GM21717 (cell line): ENCODE results near the gene FRMD4A.
"Not testable (repeated sequence)": the region's sequence is repeated elsewhere in the genome, so short reads cannot be mapped to it uniquely, and the experiment has no call there.

ENCODE experiments used
- ATAC-seq: cut with Tn5 transposase; IDR thresholded peaks from one replicate; pipeline ENCODE4 v1.9.1; 2021; ENCODE audit warnings: mild to moderate bottlenecking, moderate library complexity; ENCODE audit not compliant: unreplicated experiment

FRMD4A gene

DNA sequence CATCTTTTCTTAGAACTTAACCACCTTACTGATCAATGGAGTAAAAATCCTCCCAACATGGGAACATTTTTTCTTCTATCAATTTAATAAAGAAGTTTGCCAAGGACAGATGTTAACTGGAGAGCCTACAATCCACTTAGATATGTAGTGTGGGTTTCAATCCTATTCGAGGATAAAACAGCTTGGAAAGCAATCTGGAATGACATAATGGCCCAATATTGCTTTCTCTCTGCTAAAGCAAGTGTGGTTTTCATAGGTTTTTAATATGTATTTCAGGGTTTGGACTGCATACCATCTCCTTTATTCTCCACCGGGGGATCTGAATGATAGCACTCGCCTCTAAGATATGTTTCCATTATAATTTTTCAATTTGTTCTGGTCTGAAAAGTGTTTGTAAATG lies 594.2 kb downstream of the FRMD4A start:
- no peak for ATAC-seq

DNA sequence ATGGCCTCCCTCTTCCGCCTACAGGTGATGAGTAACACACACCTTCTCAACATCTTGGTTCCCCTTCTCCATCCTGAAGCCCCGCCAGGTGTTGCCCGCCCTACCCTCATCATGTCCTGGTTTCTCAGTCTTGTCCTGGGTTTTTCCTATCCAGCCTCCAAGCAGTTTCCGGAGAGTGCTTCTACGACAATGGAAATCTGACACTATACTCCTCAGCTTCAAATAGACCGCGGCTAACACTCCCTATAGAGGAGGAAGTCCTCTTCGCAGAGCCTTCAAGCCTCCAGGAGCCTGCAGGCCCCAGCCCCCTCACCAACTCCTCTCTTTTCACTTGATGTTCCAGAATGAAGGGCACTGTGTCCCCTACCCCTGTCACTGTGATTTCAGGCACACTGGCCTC lies 596.6 kb downstream of the FRMD4A start:
- ATAC-seq = no peak

DNA sequence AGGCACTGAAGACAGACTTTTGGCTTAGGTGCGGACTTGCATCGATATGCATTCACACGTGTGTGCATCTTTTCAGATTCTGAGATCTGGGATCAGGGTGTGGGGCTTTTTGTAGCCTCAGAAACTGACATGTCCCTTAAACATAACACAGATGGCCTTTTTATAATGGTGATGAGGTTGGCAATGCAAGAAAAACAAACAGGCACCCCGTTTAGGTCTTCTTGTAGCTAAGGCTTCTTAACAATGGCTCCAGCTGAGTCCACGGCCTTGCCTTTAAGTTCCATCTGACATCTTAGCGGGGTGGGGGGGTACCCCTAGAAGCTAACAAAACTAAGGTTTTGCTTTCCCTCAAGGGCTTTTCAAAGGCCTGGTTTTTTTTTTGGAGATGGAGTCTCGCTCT lies 597.7 kb downstream of the FRMD4A start:
- no peak for ATAC-seq

DNA sequence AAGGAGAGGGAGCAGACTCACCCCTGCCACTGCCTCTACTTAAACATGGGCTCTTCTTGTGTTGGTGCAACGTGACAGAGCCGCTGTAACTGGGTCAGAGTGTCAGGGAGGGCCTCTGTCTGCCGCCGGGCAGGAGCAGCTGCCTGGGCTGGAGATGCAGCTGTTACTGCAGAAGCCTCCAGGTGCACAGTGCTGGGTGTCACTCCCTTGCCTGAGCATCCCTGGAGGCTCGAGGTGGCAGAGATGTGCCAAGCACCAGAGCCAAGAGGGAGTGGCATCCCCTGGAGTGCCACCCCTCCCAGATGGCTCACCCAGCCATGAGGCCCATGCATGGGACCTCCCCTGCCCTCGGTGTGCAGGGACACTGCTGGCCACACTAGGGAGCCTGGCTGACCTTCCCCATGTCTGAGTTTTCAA lies 598.3 kb downstream of the FRMD4A start:
- ATAC-seq = no peak

GRCh38 chr10:13731799-13732198 lies 598.9 kb downstream of the FRMD4A start:
- no peak for ATAC-seq

DNA sequence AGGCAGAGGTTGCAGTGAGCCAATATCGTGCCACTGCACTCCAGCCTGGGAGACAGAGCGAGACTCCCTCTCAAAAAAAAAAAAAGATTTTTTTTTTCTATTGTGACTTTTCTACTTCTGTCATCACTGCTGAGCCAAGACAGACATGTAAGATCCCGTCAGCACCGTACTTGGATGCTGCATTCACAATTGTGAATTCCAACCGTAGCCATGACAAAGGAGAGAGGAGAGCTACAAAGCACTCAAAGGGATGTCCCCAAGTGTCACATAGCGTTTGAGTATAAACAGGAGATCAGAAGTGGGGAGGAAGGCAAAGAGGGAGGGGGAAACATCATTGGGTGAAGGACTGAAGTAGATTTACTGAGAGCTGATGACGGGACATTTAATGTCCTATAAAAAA lies 599.8 kb downstream of the FRMD4A start:
- no peak for ATAC-seq

DNA sequence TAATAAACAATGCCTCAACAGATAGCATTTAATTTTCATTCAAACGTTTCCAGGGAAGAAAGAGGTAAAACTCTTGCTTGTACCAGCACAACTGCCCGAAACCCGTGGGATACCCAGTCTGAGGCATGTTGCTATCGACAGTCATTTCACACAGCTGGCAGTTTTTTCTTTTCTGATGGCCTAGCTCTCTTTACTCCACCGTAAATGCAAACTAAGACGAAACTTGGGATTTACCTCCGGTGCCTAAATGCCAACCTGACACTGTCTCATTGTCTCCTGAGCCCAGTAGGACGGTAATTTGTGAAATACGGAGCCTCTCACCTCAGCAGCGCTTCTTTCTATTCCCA lies 600.4 kb downstream of the FRMD4A start:
- ATAC-seq = no peak

- ATAC-seq = no peak
These were observed 601.0 kb downstream of the FRMD4A start for GRCh38 chr10:13729586-13730305.

- no peak for ATAC-seq
These were observed 601.7 kb downstream of the FRMD4A start for GRCh38 chr10:13728898-13729535.

GRCh38 chr10:13725594-13725993 lies 605.1 kb downstream of the FRMD4A start:
- no peak for ATAC-seq

GRCh38 chr10:13724484-13724883 lies 606.2 kb downstream of the FRMD4A start:
- ATAC-seq = no peak

DNA sequence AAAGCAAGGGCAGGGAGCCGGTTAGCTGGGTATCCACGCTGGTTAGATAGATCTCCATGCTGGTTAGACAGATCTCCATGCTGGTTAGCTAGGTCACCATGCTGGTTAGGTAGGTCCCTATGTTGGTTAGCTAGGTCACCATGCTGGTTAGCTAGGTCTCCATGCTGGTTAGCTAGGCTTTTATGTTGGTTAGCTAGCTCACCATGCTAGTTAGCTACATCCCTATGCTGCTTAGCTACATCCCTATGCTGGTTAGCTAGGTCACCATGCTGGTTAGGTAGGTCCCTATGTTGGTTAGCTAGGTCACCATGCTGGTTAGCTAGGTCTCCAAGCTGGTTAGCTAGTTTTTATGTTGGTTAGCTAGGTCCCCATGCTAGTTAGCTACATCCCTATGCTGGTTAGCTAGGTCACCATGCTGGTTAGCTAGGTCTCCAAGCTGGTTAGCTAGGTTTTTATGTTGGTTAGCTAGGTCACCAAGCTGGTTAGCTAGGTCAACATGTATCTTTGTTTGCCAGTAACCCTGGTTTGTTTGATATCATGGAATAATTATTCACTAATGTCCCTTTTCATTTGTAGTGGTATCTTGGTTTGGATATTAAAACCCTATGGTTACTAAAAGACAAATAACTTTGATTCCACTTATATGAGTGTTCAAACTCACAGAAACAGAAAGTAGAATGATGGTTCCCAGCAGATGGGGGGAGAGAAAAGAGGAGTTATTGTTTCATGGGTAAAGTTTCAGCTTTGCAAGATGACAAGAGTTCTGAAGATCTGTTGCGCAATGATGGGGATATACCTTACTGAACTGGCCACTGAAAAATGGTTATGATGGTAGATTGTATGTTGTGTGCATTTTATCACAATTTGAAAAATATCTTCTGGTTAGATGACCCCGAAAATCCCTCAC lies 607.7 kb downstream of the FRMD4A start:
- no peak for ATAC-seq

GRCh38 chr10:13721486-13721885 lies 609.2 kb downstream of the FRMD4A start:
- ATAC-seq = no peak

- ATAC-seq = no peak
These were observed 610.0 kb downstream of the FRMD4A start for GRCh38 chr10:13720699-13721098.

DNA sequence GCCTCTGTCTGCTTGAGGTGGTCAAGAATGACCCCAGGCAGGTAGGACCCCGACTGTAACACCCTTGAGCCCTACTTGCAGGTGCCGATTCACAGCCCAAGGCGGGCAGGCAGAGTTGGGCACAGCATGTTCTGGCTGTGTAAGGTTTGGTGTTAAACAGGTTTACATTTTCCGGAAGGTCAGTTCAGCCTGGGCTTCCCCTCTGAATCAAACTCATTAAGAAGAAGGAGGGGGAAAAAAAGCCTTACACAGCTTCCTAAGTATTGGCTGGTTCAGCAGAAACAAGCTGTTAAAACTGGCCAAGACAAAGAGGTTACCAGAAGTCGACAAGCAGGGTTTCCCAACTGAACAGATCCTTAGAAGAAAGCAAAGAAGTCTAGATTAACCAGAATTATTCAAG lies 611.3 kb downstream of the FRMD4A start:
- no peak for ATAC-seq

GRCh38 chr10:13718820-13719219 lies 611.9 kb downstream of the FRMD4A start:
- ATAC-seq = no peak

- no peak for ATAC-seq
These were observed 612.6 kb downstream of the FRMD4A start for GRCh38 chr10:13717936-13718772.

DNA sequence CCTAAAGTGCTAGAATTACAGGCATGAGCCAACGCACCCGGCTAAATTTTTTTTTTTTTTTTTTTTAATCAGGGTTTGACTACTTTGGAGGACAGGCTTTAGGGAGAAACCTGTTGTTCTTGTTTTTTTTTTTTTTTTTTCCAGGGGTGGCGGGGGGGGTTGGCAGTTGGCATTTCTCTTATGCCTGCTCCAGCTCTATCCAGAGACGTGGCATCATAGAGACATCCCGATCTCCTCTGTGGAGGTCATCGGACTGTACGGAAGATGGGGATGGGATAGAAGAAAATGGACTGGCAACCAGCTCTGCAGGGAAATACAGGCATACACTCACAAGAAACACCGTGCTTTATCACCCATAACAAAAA lies 613.2 kb downstream of the FRMD4A start:
- ATAC-seq = no peak

DNA sequence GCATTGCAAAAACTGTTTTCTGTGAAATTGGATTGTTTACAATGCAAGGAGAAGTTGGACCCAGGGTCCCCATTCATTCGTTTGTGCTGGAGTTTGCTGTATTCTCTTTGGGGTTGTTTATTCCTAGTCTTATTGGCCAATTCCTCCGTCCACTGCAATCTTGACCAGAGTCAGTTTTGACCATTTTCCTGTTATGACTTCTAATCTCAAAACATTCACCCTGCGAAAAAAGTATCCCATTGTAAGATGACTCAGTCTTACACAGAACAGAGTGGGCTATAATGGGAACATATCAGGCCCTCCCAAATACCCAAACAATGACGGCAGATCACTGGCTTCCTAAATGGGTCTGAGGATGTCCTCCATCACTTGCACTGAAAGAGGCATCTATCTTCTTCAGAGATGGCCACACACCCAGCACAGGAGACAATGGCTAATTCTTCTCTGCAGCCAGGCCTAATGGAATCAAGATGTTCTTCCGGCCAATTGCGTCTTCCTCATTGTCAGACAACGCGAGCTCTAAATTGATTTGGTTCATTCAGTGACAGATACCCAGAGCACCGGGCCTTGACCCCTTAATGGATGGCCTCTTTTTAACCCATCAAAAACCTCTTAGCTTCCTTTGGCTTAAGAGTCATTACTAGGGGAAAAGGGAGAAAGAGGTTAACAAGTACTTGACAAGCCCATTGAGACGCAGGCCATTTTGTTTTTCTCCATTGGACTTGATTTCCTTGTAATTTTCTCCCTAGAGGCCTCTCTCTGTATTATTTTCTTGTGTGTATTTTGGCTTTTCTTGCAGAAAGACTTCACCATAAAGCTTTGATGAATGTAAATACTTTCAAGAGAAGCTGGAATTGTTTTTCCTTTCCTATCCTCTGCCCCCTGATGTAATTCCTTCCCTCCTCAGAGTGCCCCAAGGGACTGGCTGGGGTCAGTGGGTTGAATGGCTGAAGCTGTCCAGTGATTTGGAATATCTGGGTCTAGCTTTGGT lies 614.3 kb downstream of the FRMD4A start:
- no peak for ATAC-seq

DNA sequence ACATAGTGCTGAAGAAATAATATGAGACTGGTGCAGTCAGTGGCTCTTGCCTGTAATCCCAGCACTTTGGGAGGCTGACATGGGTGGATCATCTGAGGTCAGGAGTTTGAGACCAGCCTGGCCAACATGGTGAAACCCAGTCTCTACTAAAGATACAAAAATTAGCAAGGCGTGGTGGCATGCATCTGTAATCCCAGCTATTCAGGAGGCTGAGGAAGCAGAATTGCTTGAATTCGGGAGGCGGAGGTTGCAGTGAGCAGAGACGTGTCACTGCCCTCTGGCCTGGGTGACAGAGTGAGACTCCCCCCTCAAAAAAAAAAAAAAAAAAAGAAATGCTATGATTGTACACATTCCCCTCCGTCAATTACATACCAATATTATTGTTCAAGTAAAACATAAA lies 615.1 kb downstream of the FRMD4A start:
- ATAC-seq = not testable (repeated sequence)
